Tibial nerve (tissue), 4 donors: Measurements from ENCODE around the gene NUCKS1.

ENCODE experiments used
- CTCF ChIP-seq, 5 experiments: fragments of 200-600 bp in 3 of 5; fragments of 450-650 bp in 2 of 5; sonication (generic) in 3 of 5; IDR thresholded peaks; one replicate each; pipeline ENCODE4 v1.5.1; 2016 to 2019; ENCODE audit warnings: antibody characterized with exemption in 5 of 5, mild to moderate bottlenecking in 3 of 5, moderate library complexity in 2 of 5
- EP300 ChIP-seq, 2 donors: sonication (generic); formaldehyde crosslinking; IDR thresholded peaks; one replicate each; pipeline ENCODE4 v1.6.1; 2017; ENCODE audit warnings: antibody characterized with exemption in 2 of 2, mild to moderate bottlenecking in 1 of 2

GRCh38 chr1:205760606-205761005, 10.6 kb upstream of the NUCKS1 start:
- TF ChIP-seq CTCF (IDR thresholded peaks at IDR 0.05) (no peak), EP300 (IDR thresholded peaks at IDR 0.05) (no peak)
